ENCODE data around the gene STRBP. TPM values are rescaled to one million over a fixed set of nuclear protein-coding genes. Genes with fewer than 3 reads are reported as not detected.

Gene STRBP
- total RNA-seq, 1 donor from 2014 or later, result 56.7 TPM

- peaks cover 16% of the 10 kb centered on the region for H3K36me3 Mint-ChIP-seq
- peak; percentile 16 for TF ChIP-seq CTCF (conservative IDR thresholded peaks at IDR 0.05)
- H3K27me3 Mint-ChIP-seq, result no peaks in the 10 kb centered on the region
- H3K27ac Mint-ChIP-seq, result peak overlapping the region; percentile 16
- H3K4me1 Mint-ChIP-seq (ENCODE audit: unreplicated experiment), result peaks cover 11% of the 10 kb centered on the region
- H3K4me3 Mint-ChIP-seq, result no peak overlapping the region
- H3K9me3 Mint-ChIP-seq, result no peaks in the 10 kb centered on the region
- DNase-seq (ENCODE audit: extremely low spot score, unreplicated experiment), result no peak
Measured at GRCh38 chr9:123107639-123108285, 160.6 kb downstream of the STRBP start.

- H3K9me3 Mint-ChIP-seq, result no peaks in the 10 kb centered on the region
- H3K36me3 Mint-ChIP-seq, result peaks cover 17% of the 10 kb centered on the region
- no peak overlapping the region for H3K27ac Mint-ChIP-seq
- H3K27me3 Mint-ChIP-seq, result no peaks in the 10 kb centered on the region
- DNase-seq (ENCODE audit: extremely low spot score, unreplicated experiment), result no peak
- H3K4me1 Mint-ChIP-seq (ENCODE audit: unreplicated experiment), result peaks cover 12% of the 10 kb centered on the region
- TF ChIP-seq CTCF (conservative IDR thresholded peaks at IDR 0.05), result no peak
- H3K4me3 Mint-ChIP-seq, result no peak overlapping the region
Measured at GRCh38 chr9:123105490-123105889, 162.9 kb downstream of the STRBP start.

GRCh38 chr9:123104807-123105206, 163.6 kb downstream of the STRBP start:
- no peak for TF ChIP-seq CTCF (conservative IDR thresholded peaks at IDR 0.05)
- Mint-ChIP-seq H3K27ac (no peak overlapping the region), H3K36me3 (peaks cover 17% of the 10 kb centered on the region), H3K4me3 (no peak overlapping the region), H3K27me3 (no peaks in the 10 kb centered on the region), H3K9me3 (no peaks in the 10 kb centered on the region), H3K4me1 (ENCODE audit: unreplicated experiment) (peaks cover 12% of the 10 kb centered on the region)
- DNase-seq (ENCODE audit: extremely low spot score, unreplicated experiment), result no peak

GRCh38 chr9:123102375-123103113, 165.8 kb downstream of the STRBP start:
- no peak for DNase-seq (ENCODE audit: extremely low spot score, unreplicated experiment)
- peak; percentile 47 for TF ChIP-seq CTCF (conservative IDR thresholded peaks at IDR 0.05)

GRCh38 chr9:123099548-123099947, 168.8 kb downstream of the STRBP start:
- peaks cover 27% of the 10 kb centered on the region for H3K36me3 Mint-ChIP-seq
- no peaks in the 10 kb centered on the region for H3K9me3 Mint-ChIP-seq
- H3K4me1 Mint-ChIP-seq (ENCODE audit: unreplicated experiment), result peaks cover 15% of the 10 kb centered on the region
- no peaks in the 10 kb centered on the region for H3K27me3 Mint-ChIP-seq
- H3K27ac Mint-ChIP-seq, result peak overlapping the region; percentile 4
- no peak for DNase-seq (ENCODE audit: extremely low spot score, unreplicated experiment)
- no peak overlapping the region for H3K4me3 Mint-ChIP-seq
- no peak for TF ChIP-seq CTCF (conservative IDR thresholded peaks at IDR 0.05)

More at GRCh38 chr9:123102375-123103113, 165.8 kb downstream of the STRBP start:
- H3K27me3 Mint-ChIP-seq, result no peaks in the 10 kb centered on the region
- H3K27ac Mint-ChIP-seq, result peak overlapping the region; percentile 9
- peaks cover 12% of the 10 kb centered on the region for H3K4me1 Mint-ChIP-seq (ENCODE audit: unreplicated experiment)
- no peak overlapping the region for H3K4me3 Mint-ChIP-seq
- peaks cover 22% of the 10 kb centered on the region for H3K36me3 Mint-ChIP-seq
- H3K9me3 Mint-ChIP-seq, result no peaks in the 10 kb centered on the region

Measured in type B pancreatic cell (in vitro differentiated cells).